ENCODE measurements around the gene THRAP3. TPM values are rescaled to one million over a fixed set of nuclear protein-coding genes. Genes with fewer than 3 reads are reported as not detected.

The THRAP3 gene
- total and polyA plus RNA-seq, 2 of the 8 experiments (the other 6 are each of a cell fraction or from before 2014, with no cell fraction given) = 40.2 to 183 TPM

GRCh38 chr1:36284517-36284916, 60.3 kb downstream of the THRAP3 start:
- no peaks in the 10 kb centered on the region for H3K4me1 ChIP-seq (replicated peaks in 1 of 4; ENCODE audit: control insufficient read depth in 3 of 4, insufficient read depth in 4 of 4, low read length in 3 of 4)

More at GRCh38 chr1:36284517-36284916, 60.3 kb downstream of the THRAP3 start:
- Histone ChIP-seq H2BK20ac (ENCODE audit: low read length) (no peak overlapping the region), H4K20me1 (replicated peaks in 1 of 2; ENCODE audit: control insufficient read depth in 1 of 2, insufficient read depth in 2 of 2, low read length in 2 of 2) (peaks cover under 1 to 8% of the 10 kb centered on the region in 2 experiments), H3K18ac (ENCODE audit: extremely low read depth, low read length) (no peak overlapping the region), H3K4me2 (ENCODE audit: insufficient read depth in 1 of 2, low read depth in 2 of 2, low read length in 2 of 2) (no peak overlapping the region), H4K91ac (replicated peaks; ENCODE audit: insufficient read length, low read length) (no peak overlapping the region), H3K9ac (replicated peaks in 1 of 4; ENCODE audit: extremely low read depth in 1 of 4, low read depth in 3 of 4, low read length in 3 of 4) (no peak overlapping the region), H2AFZ (ENCODE audit: low read length) (no peak overlapping the region), H3K23ac (ENCODE audit: insufficient read length) (no peak overlapping the region), H2BK5ac (ENCODE audit: low read depth, low read length) (no peak overlapping the region), H3K36me3 (ENCODE audit: control insufficient read depth in 2 of 4, insufficient read depth in 4 of 4, low read length in 3 of 4) (peaks cover 17 to 52% (median 44%) of the 10 kb centered on the region in 4 experiments; a peak in 7 of 8 replicates), H3K14ac (ENCODE audit: insufficient read length) (no peak overlapping the region), H4K5ac (ENCODE audit: insufficient read length, low read depth, low read length) (no peak overlapping the region), H3K23me2 (ENCODE audit: low read depth, low read length) (no peaks in the 10 kb centered on the region), H4K8ac (ENCODE audit: extremely low read depth, insufficient read depth, low read length) (no peak overlapping the region), H3K9me3 (ENCODE audit: insufficient read depth in 2 of 2, low read depth in 1 of 2, low read length in 1 of 2) (no peaks in the 10 kb centered on the region), H3K4me3 (ENCODE audit: extremely low read depth in 1 of 4, insufficient read depth in 2 of 4, low read depth in 3 of 4, low read length in 4 of 4) (no peak overlapping the region), H2BK120ac (replicated peaks; ENCODE audit: low read depth, low read length) (no peak overlapping the region), H3K27me3 (replicated peaks in 1 of 4; ENCODE audit: control insufficient read depth in 3 of 4, extremely low read depth in 1 of 4, insufficient read depth in 3 of 4, low read length in 3 of 4) (no peaks in the 10 kb centered on the region), H2BK15ac (ENCODE audit: low read length) (no peak overlapping the region), H3K79me1 (ENCODE audit: low read depth, low read length) (no peaks in the 10 kb centered on the region), H3K79me2 (ENCODE audit: control insufficient read depth in 1 of 2, insufficient read depth in 2 of 2, low read length in 2 of 2) (peaks cover 0 to 35% of the 10 kb centered on the region in 2 experiments; a peak in 2 of 4 replicates), H3K27ac (ENCODE audit: low read depth, low read length) (no peak overlapping the region), H2BK12ac (ENCODE audit: low read depth, low read length) (no peak overlapping the region), H3K4ac (replicated peaks; ENCODE audit: insufficient read length, low read depth, low read length) (no peak overlapping the region), H3K56ac (replicated peaks; ENCODE audit: insufficient read length, low read depth, low read length) (no peak overlapping the region), H2AK5ac (ENCODE audit: low read depth, low read length) (no peak overlapping the region)
- FAIRE-seq (no peak), DNase-seq (ENCODE audit: low read depth in 1 of 2, low spot score in 2 of 2) (no peak)
- ChIA-PET POLR2A (ENCODE audit: partially characterized antibody) (no interaction called here), CTCF (ENCODE audit: partially characterized antibody) (interaction anchor here (1.0 to 6.0 kb wide), 11 partner anchors 16 to 184 kb away, joined by 3 to 42 read pairs (median 8); partner anchors contain the start of genes THRAP3 and TRAPPC3)
- TF ChIP-seq ZNF274 (IDR thresholded peaks at IDR 0.05; ENCODE audit: borderline replicate concordance, extremely low read depth, low read length) (no peak), MAX (IDR thresholded peaks at IDR 0.05) (no peak), USF2 (IDR thresholded peaks at IDR 0.05; ENCODE audit: low read length) (no peak), CTBP2 (IDR thresholded peaks at IDR 0.05; ENCODE audit: borderline replicate concordance, insufficient read depth, insufficient read length, low read length) (no peak)
- WGBS, 2 experiments (ENCODE audit: extremely low coverage in 1 of 2, insufficient coverage in 1 of 2, insufficient read length in 1 of 2, insufficient replicate concordance in 2 of 2, low coverage in 1 of 2, low lambda C conversion rate in 2 of 2, missing lambda C conversion rate in 1 of 2) = 81% methylated on average over 1 of the region's 1 CpG; no CpG with 5 or more reads in 1 of the 2 experiments

All from H1 (cell line).